ENCODE measurements around the gene NCKAP1. TPM values are rescaled to one million over a fixed set of nuclear protein-coding genes. Genes with fewer than 3 reads are reported as not detected.

NCKAP1 gene
- total RNA-seq, 1 experiment from 2014 or later, result 173 TPM

- TF ChIP-seq ATF3 (CRISPR knock-in tag; conservative IDR thresholded peaks at IDR 0.05), result no peak
- no peak for TF ChIP-seq IRF2 (CRISPR knock-in tag; IDR thresholded peaks at IDR 0.05; ENCODE audit: borderline replicate concordance, low read depth)
- no peak for TF ChIP-seq HMGA2 (CRISPR knock-in tag; IDR thresholded peaks at IDR 0.05)
- no peak for TF ChIP-seq E2F5 (CRISPR knock-in tag; IDR thresholded peaks at IDR 0.05)
- no peak for TF ChIP-seq ZNF423 (CRISPR knock-in tag; IDR thresholded peaks at IDR 0.05)
These were observed 100.4 kb downstream of the NCKAP1 start (continued) for GRCh38 chr2:182937870-182938269.

- no peak for DNase-seq (ENCODE audit: low spot score)
- Mint-ChIP-seq H3K9me3 (no peaks in the 10 kb centered on the region), H3K4me1 (peaks cover 5% of the 10 kb centered on the region), H3K36me3 (peaks cover 30% of the 10 kb centered on the region), H3K4me3 (no peak overlapping the region), H3K27ac (no peak overlapping the region), H3K27me3 (ENCODE audit: low read depth) (no peaks in the 10 kb centered on the region)
- CTCF ChIA-PET, result interaction anchor here (1.3 kb wide), 1 partner anchor 47 kb away, joined by 3 read pairs; no protein-coding TSS in a partner anchor
- TF ChIP-seq ZNF138 (CRISPR knock-in tag; conservative IDR thresholded peaks at IDR 0.05), result no peak
- no peak for TF ChIP-seq ZNF281 (CRISPR knock-in tag; IDR thresholded peaks at IDR 0.05)
- TF ChIP-seq FOXK1 (CRISPR knock-in tag; IDR thresholded peaks at IDR 0.05), result no peak
- no peak for TF ChIP-seq MXD4 (CRISPR knock-in tag; IDR thresholded peaks at IDR 0.05; ENCODE audit: borderline replicate concordance)
- TF ChIP-seq NR1H2 (CRISPR knock-in tag; IDR thresholded peaks at IDR 0.05), result no peak
- TF ChIP-seq ZNF232 (CRISPR knock-in tag; IDR thresholded peaks at IDR 0.05), result no peak
- TF ChIP-seq ETV6 (CRISPR knock-in tag; IDR thresholded peaks at IDR 0.05), result no peak
- TF ChIP-seq SP1 (CRISPR knock-in tag; conservative IDR thresholded peaks at IDR 0.05), result no peak
- no peak for TF ChIP-seq MYBL2 (CRISPR knock-in tag; IDR thresholded peaks at IDR 0.05)
- no peak for TF ChIP-seq EMX1 (CRISPR knock-in tag; IDR thresholded peaks at IDR 0.05)
- no peak for TF ChIP-seq ESRRA (CRISPR knock-in tag; IDR thresholded peaks at IDR 0.05; ENCODE audit: borderline replicate concordance)
- TF ChIP-seq USF2 (CRISPR knock-in tag; IDR thresholded peaks at IDR 0.05), result no peak
- no peak for TF ChIP-seq KAT7 (CRISPR knock-in tag; IDR thresholded peaks at IDR 0.05; ENCODE audit: borderline replicate concordance)
- TF ChIP-seq STAT6 (CRISPR knock-in tag; conservative IDR thresholded peaks at IDR 0.05; ENCODE audit: low read depth), result no peak
- no peak for TF ChIP-seq NFYB (CRISPR knock-in tag; conservative IDR thresholded peaks at IDR 0.05; ENCODE audit: low read depth)
- TF ChIP-seq ATF3 (CRISPR knock-in tag; conservative IDR thresholded peaks at IDR 0.05), result no peak
- no peak for ATAC-seq
- POLR2A ChIA-PET, result no interaction called here
These were observed 104.6 kb downstream of the NCKAP1 start for GRCh38 chr2:182933629-182934028.

All from WTC11 (cell line).